RCC 7860 (cell line): Measurements from ENCODE around the gene HSPA14.
"Not testable (repeated sequence)": the region's sequence is repeated elsewhere in the genome, so short reads cannot be mapped to it uniquely, and the experiment has no call there.

ENCODE experiments used
- DNase-seq: peaks from one replicate; pipeline ENCODE4 v3.0.0-alpha.2; 2015; ENCODE audit warnings: low spot score
- FAIRE-seq: peaks from 2 replicates; lab custom pipeline; 2012; peaks lifted over from hg19 to GRCh38; lab: Jason Lieb, UNC

HSPA14 gene, protein sequence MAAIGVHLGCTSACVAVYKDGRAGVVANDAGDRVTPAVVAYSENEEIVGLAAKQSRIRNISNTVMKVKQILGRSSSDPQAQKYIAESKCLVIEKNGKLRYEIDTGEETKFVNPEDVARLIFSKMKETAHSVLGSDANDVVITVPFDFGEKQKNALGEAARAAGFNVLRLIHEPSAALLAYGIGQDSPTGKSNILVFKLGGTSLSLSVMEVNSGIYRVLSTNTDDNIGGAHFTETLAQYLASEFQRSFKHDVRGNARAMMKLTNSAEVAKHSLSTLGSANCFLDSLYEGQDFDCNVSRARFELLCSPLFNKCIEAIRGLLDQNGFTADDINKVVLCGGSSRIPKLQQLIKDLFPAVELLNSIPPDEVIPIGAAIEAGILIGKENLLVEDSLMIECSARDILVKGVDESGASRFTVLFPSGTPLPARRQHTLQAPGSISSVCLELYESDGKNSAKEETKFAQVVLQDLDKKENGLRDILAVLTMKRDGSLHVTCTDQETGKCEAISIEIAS

GRCh38 chr10:14837757-14838581, at the start of gene HSPA14, which contains the start of the genes CDNF and MSANTD7:
Gene HSPA14, plus strand, starts transcription at chr10:14838306. Its CDS starts 97 bp downstream, at chr10:14838403.
Gene CDNF, minus strand, starts transcription at chr10:14838037. Its CDS starts 91 bp downstream, at chr10:14837946.
Gene MSANTD7, plus strand, starts transcription at chr10:14838306. Its CDS starts 3,979 bp downstream, at chr10:14842285.
- FAIRE-seq (peak; percentile 84), DNase-seq (peak; percentile 96)

DNA sequence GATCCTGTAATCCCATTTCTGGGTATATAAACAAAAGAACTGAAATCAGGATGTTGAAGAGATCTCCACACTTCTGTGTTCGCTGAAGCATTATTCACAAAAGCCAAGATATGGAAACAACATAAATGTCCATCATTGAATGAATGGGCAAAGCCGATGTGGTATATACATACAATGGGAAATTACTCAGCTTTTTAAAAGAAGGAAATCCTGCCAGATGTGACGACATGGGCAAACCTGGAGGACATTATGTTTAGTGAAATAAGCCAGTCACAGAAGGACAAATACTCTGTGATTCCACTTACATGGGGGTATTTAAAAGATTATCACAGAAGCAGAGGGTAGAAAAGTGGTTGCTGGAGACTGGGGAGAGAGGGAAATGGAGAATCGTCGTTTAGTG, 39.5 kb upstream of the HSPA14 start:
- DNase-seq = no peak

DNA sequence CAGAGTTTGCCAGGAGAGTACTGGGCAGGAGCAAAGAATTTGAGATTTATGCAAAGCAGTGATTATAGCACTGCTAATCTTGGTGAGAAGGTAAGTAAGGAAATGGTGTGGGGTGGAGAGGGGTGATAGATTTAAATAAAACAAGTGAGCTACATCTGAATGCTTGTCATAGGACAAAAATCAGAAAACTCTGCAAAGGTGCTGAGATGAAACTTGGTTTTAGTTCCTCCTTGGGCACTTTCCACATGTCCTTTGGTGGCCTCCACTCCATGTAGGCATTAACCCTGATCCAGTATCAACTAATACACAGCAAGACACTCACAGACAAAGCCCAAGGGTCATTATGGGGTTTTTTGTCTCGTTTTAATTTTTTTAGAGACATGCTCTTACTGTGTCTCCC, 37.7 kb upstream of the HSPA14 start:
- DNase-seq (no peak), FAIRE-seq (no peak)

More for the DNA sequence above, 39.5 kb upstream of the HSPA14 start:
- no peak for FAIRE-seq

DNA sequence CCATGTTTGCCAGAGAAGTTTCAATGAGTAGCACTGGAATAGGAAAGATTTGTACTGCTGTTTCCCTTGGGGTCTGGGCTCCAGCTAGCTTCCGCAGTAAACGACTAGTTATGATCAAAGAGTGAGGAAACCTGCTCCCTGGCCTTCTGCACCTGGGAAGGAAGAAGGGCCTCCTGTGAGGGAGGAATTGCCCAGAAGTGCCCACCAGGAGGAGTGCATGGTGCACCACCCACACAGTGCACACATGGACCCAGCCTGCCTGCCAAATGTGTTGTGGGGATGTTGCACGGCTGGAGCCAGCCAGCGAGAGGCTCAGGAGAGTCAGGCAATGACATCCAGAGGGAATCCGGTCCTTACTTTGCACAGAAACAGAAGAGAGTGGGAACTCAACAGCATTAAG, 36.4 kb upstream of the HSPA14 start:
- DNase-seq (no peak), FAIRE-seq (no peak)

GRCh38 chr10:14803827-14804226, 34.3 kb upstream of the HSPA14 start:
- FAIRE-seq = peak; percentile 44

DNA sequence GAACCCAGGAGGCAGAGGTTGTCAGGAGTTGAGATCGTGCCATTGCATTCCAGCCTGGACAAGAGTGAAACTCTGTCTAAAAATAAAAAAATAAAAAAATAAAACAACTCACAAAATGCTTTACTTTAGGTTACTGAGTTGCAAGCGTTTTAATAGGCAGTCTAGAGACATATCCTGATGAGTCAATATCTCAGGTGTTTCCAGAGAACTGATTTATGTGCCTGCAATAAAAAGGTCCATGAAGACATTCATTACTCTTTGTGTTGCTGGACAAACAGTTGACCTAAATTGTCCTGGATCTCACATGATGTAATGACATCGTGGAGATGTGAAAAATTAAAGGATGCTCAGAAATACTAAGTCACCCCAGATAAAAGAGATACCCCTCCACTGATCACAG, 31.8 kb upstream of the HSPA14 start:
- no peak for FAIRE-seq
- DNase-seq = no peak

More at GRCh38 chr10:14803827-14804226, 34.3 kb upstream of the HSPA14 start:
- no peak for DNase-seq

- DNase-seq = no peak
- FAIRE-seq = no peak
These were observed 26.8 kb upstream of the HSPA14 start for GRCh38 chr10:14810969-14811953.

- no peak for FAIRE-seq
These were observed 25.8 kb upstream of the HSPA14 start for GRCh38 chr10:14812271-14812670.

DNA sequence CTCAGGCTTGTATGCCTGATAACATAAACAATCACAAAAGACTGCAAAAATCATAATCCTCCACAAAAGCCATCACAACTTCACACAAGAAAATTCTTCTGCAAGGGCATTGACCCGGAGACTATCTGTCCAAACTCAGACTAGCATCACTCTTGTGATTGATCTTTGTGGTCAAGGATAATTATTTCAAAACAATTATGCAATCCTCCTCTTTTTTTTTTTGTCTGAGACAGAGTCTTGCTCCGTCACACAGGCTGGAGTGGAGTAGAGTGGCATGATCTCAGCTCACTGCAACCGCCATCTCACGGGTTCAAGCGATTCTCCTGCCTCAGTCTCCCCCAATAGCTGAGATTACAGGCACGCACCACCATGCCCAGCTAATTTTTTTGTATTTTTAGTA, 22.4 kb upstream of the HSPA14 start:
- DNase-seq = no peak
- FAIRE-seq = no peak

More at GRCh38 chr10:14812271-14812670, 25.8 kb upstream of the HSPA14 start:
- DNase-seq = no peak

- not testable (repeated sequence) for FAIRE-seq, DNase-seq
These were observed 21.4 kb upstream of the HSPA14 start for GRCh38 chr10:14816717-14817116.

DNA sequence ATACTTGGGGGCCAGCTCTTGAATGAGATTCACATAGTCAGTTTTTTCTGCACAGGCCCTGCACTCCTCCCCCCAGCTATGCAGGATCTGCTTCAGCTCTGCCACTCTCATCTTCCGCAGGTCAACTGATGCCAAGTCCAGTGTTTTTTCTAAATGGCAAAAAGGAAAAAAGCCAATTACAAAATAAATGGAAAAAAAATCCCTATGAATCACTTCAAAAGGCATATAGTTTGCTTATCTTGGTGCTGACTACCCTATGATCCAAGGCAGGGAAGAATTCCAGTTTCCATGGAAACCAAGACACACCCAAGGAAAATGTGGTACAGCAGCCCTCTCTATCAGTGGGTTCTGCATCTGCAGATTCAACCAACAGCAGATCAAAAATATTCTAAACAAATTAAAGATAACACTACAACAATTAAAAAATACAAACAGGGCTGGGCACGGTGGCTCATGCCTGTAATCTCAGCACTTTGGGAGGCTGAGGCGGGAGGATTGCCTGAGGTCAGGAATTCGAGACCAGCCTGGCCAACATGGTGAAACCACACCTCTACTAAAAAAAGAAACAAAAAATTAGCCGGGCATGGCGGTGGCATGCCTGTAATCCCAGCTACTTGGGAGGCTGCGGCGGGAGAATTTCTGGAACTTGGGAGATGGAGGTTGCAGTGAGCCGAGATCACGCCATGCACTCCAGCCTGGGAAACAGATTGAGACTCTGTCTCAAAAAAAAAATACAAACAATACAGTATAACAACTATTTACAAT, 17.9 kb upstream of the HSPA14 start:
- DNase-seq = peak; percentile 62
- FAIRE-seq = no peak

DNA sequence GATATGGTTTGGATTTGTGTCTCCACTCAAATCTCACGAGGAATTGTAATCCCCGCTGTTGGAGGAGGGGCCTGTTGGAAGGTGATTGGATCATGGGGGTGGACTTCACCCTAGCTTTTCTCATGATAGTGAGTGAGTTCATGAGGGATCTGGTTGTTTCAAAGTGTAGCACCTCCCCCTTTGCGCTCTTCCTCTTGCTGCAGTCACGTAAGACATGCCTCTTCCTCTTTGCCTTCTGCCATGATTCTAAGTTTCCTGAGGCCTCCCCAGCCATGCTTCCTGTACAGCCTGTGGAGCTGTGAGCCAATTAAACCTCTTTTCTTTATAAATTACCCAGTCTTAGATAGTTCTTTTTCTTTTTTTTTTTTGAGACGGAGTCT, 17.3 kb upstream of the HSPA14 start:
- FAIRE-seq (no peak), DNase-seq (no peak)

- DNase-seq (no peak), FAIRE-seq (no peak)
These were observed 16.3 kb upstream of the HSPA14 start for GRCh38 chr10:14821635-14822375.

- DNase-seq (peak; percentile 54), FAIRE-seq (peak; percentile 69)
These were observed 15.0 kb upstream of the HSPA14 start for GRCh38 chr10:14822879-14823755.

- DNase-seq = no peak
- no peak for FAIRE-seq
These were observed 14.1 kb upstream of the HSPA14 start for GRCh38 chr10:14823966-14824365.

- DNase-seq = no peak
- no peak for FAIRE-seq
These were observed 11.9 kb upstream of the HSPA14 start for GRCh38 chr10:14826076-14826829.

GRCh38 chr10:14833106-14833505, 5.0 kb upstream of the HSPA14 start:
- DNase-seq (no peak), FAIRE-seq (no peak)
